IMR-90 (cell line): ENCODE data around the gene DIP2A.
"Not testable (repeated sequence)": the region's sequence is repeated elsewhere in the genome, so short reads cannot be mapped to it uniquely, and the experiment has no call there.

Experiments used
- CEBPB ChIP-seq: IDR thresholded peaks from 2 replicates; pipeline ENCODE4 v1.6.1; 2012; ENCODE audit warnings: low read depth, low read length, improper control_type of control experiment
- MXI1 ChIP-seq: IDR thresholded peaks from 2 replicates; pipeline ENCODE4 v1.6.1; 2012; ENCODE audit warnings: low read depth, mild to moderate bottlenecking, low read length, moderate library complexity, borderline replicate concordance
- NFE2L2 ChIP-seq: fragments of 150-350 bp; IDR thresholded peaks from 2 replicates; pipeline ENCODE4 v1.6.1; 2016; ENCODE audit warnings: low read depth, mild to moderate bottlenecking, low read length
- POLR2A ChIP-seq: IDR thresholded peaks from 2 replicates; pipeline ENCODE4 v1.6.1; 2012; ENCODE audit warnings: mild to moderate bottlenecking, low read depth, low read length
- RAD21 ChIP-seq: IDR thresholded peaks from 2 replicates; pipeline ENCODE4 v1.6.1; 2012; ENCODE audit warnings: low read length, improper control_type of control experiment
- RCOR1 ChIP-seq: IDR thresholded peaks from 2 replicates; pipeline ENCODE4 v1.6.1; 2012; ENCODE audit warnings: mild to moderate bottlenecking, low read length, improper control_type of control experiment; ENCODE audit not compliant: insufficient replicate concordance
- TF ChIP-seq, protein P1 (sequence below): conservative IDR thresholded peaks from 2 replicates; pipeline ENCODE4 v1.5.1; 2012; ENCODE audit warnings: mild to moderate bottlenecking, low read depth, low read length, improper control_type of control experiment

DNA sequence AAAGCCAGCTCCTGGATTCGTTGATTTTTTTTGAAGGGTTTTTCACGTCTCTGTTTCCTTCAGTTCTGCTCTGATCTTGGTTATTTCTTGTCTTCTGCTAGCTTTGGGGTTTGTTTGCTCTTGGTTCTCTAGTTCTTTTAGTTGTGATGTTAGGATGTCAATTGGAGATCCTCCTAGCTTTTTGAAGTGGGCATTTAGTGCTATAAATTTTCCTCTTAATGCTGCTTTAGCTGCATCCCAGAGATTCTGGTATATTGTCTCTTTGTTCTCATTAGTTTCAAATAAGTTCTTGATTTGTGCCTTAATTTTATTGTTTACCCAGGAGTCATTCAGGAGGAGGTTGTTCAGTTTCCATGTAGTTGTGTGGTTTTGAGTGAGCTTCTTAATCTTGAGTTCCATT is 120.7 kb downstream of the DIP2A start:
- TF ChIP-seq RCOR1, RAD21, POLR2A, CEBPB, MXI1, NFE2L2: not testable (repeated sequence)
- TF ChIP-seq, protein P1, sequence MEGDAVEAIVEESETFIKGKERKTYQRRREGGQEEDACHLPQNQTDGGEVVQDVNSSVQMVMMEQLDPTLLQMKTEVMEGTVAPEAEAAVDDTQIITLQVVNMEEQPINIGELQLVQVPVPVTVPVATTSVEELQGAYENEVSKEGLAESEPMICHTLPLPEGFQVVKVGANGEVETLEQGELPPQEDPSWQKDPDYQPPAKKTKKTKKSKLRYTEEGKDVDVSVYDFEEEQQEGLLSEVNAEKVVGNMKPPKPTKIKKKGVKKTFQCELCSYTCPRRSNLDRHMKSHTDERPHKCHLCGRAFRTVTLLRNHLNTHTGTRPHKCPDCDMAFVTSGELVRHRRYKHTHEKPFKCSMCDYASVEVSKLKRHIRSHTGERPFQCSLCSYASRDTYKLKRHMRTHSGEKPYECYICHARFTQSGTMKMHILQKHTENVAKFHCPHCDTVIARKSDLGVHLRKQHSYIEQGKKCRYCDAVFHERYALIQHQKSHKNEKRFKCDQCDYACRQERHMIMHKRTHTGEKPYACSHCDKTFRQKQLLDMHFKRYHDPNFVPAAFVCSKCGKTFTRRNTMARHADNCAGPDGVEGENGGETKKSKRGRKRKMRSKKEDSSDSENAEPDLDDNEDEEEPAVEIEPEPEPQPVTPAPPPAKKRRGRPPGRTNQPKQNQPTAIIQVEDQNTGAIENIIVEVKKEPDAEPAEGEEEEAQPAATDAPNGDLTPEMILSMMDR, result not testable (repeated sequence)
